ENCODE results near the gene STRADA.

DNA sequence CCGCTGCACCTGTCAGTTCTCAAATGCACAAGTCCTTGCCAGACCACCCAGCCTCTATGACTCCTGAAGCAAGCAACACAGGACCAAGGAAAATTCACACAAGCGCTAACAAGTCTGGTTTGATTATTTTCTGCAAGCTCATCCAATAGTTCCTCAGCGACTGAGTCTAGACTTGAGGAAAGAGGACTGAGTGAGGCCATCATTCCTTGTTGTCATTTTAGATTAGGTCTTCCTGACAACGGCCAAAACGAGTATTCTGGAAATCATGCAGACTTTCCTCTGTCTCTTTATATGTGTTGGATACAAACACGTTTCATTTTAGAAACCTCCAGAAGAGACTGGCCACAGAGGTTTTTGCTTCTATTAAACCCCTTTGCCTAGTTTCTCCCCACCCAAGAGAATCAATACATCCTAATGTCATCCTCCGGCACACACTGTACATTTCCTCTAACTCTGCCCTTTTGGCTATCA is 31.2 kb upstream of the STRADA start:
- TF ChIP-seq, protein P1, sequence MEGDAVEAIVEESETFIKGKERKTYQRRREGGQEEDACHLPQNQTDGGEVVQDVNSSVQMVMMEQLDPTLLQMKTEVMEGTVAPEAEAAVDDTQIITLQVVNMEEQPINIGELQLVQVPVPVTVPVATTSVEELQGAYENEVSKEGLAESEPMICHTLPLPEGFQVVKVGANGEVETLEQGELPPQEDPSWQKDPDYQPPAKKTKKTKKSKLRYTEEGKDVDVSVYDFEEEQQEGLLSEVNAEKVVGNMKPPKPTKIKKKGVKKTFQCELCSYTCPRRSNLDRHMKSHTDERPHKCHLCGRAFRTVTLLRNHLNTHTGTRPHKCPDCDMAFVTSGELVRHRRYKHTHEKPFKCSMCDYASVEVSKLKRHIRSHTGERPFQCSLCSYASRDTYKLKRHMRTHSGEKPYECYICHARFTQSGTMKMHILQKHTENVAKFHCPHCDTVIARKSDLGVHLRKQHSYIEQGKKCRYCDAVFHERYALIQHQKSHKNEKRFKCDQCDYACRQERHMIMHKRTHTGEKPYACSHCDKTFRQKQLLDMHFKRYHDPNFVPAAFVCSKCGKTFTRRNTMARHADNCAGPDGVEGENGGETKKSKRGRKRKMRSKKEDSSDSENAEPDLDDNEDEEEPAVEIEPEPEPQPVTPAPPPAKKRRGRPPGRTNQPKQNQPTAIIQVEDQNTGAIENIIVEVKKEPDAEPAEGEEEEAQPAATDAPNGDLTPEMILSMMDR (conservative IDR thresholded peaks at IDR 0.05; ENCODE audit: low read depth, low read length) = no peak
- no peak for TF ChIP-seq EZH2 (IDR thresholded peaks at IDR 0.05; ENCODE audit: borderline replicate concordance, low read depth, low read length, poor library complexity, severe bottlenecking)
